Activated CD4-positive, alpha-beta memory T cell treated with anti-CD3 and anti-CD28 coated beads, Interleukin-2, amount 10 ng/mL, durations not matched to agents 7 days and 5 days (primary cell): ENCODE results near the gene CNTN4. TPM values are rescaled to one million over a fixed set of nuclear protein-coding genes. Genes with fewer than 3 reads are reported as not detected.

Source experiments
- CTCF ChIA-PET: fragments of 350-600 bp; sonication (Branson Sonifier 250); formaldehyde crosslinking; loops from one replicate; lab custom pipeline; 2021; ENCODE audit warnings: antibody characterized with exemption, inconsistent platforms; lab: Charles Lee
- POLR2A ChIA-PET: fragments of 350-600 bp; sonication (Branson Sonifier 250); formaldehyde crosslinking; loops from one replicate; lab custom pipeline; 2021; ENCODE audit warnings: antibody characterized with exemption; lab: Charles Lee
- DNase-seq: peaks from one replicate; pipeline ENCODE4 v3.0.0-alpha.2; 2020
- H3K27ac Mint-ChIP-seq: one replicate; pipeline ENCODE4 v1.8.0; 2021; ENCODE audit warnings: mild to moderate bottlenecking, mixed read lengths
- H3K27me3 Mint-ChIP-seq: one replicate; pipeline ENCODE4 v1.8.0; 2021; ENCODE audit warnings: mixed read lengths
- H3K36me3 Mint-ChIP-seq: one replicate; pipeline ENCODE4 v1.8.0; 2021; ENCODE audit warnings: low read depth, mixed read lengths
- H3K4me1 Mint-ChIP-seq: one replicate; pipeline ENCODE4 v1.8.0; 2021; ENCODE audit warnings: mixed read lengths
- H3K4me3 Mint-ChIP-seq: one replicate; pipeline ENCODE4 v1.8.0; 2021; ENCODE audit warnings: mild to moderate bottlenecking, mixed read lengths
- H3K9me3 Mint-ChIP-seq: one replicate; pipeline ENCODE4 v1.8.0; 2021; ENCODE audit warnings: mixed read lengths
- total RNA-seq, 2 experiments: library from RNA; stranded (reverse); gene quantifications; one replicate each; pipeline ENCODE4 v1.2.3, GENCODE V29; 2021

CNTN4 gene
- total RNA-seq, 2 experiments from 2014 or later: not detected

- no peaks in the 10 kb centered on the region for H3K36me3 Mint-ChIP-seq
- no peaks in the 10 kb centered on the region for H3K27me3 Mint-ChIP-seq
- no peak overlapping the region for H3K27ac Mint-ChIP-seq
- H3K9me3 Mint-ChIP-seq: no peaks in the 10 kb centered on the region
- DNase-seq: no peak
- ChIA-PET CTCF (no interaction called here), POLR2A (no interaction called here)
- H3K4me1 Mint-ChIP-seq: no peaks in the 10 kb centered on the region
- no peak overlapping the region for H3K4me3 Mint-ChIP-seq
Measured at GRCh38 chr3:2850701-2851100, 752.0 kb downstream of the CNTN4 start.

- peaks cover 2% of the 10 kb centered on the region for H3K4me1 Mint-ChIP-seq
- no peak overlapping the region for H3K27ac Mint-ChIP-seq
- ChIA-PET POLR2A (no interaction called here), CTCF (no interaction called here)
- H3K36me3 Mint-ChIP-seq: no peaks in the 10 kb centered on the region
- H3K27me3 Mint-ChIP-seq: no peaks in the 10 kb centered on the region
- DNase-seq: no peak
- H3K4me3 Mint-ChIP-seq: no peak overlapping the region
- H3K9me3 Mint-ChIP-seq: no peaks in the 10 kb centered on the region
Measured at GRCh38 chr3:2851361-2851760, 752.7 kb downstream of the CNTN4 start.

- no peak overlapping the region for H3K4me3 Mint-ChIP-seq
- ChIA-PET CTCF (no interaction called here), POLR2A (no interaction called here)
- H3K9me3 Mint-ChIP-seq: no peaks in the 10 kb centered on the region
- peaks cover 2% of the 10 kb centered on the region for H3K4me1 Mint-ChIP-seq
- no peak for DNase-seq
- H3K27ac Mint-ChIP-seq: no peak overlapping the region
- H3K27me3 Mint-ChIP-seq: no peaks in the 10 kb centered on the region
- H3K36me3 Mint-ChIP-seq: no peaks in the 10 kb centered on the region
Measured at GRCh38 chr3:2851835-2852234, 753.2 kb downstream of the CNTN4 start.

- Mint-ChIP-seq H3K4me3 (no peak overlapping the region), H3K27me3 (no peaks in the 10 kb centered on the region), H3K36me3 (no peaks in the 10 kb centered on the region), H3K4me1 (peaks cover 2% of the 10 kb centered on the region), H3K9me3 (no peaks in the 10 kb centered on the region), H3K27ac (no peak overlapping the region)
- ChIA-PET CTCF (no interaction called here), POLR2A (no interaction called here)
- DNase-seq: no peak
Measured at GRCh38 chr3:2853651-2854050, 755.0 kb downstream of the CNTN4 start.

- ChIA-PET CTCF (no interaction called here), POLR2A (interaction anchor here (0.7 kb wide), 1 partner anchor 199 kb away, joined by 3 read pairs; no protein-coding TSS in a partner anchor)
- H3K27me3 Mint-ChIP-seq: no peaks in the 10 kb centered on the region
- no peaks in the 10 kb centered on the region for H3K9me3 Mint-ChIP-seq
- H3K4me1 Mint-ChIP-seq: peaks cover 2% of the 10 kb centered on the region
- DNase-seq: no peak
- no peak overlapping the region for H3K4me3 Mint-ChIP-seq
- no peaks in the 10 kb centered on the region for H3K36me3 Mint-ChIP-seq
- no peak overlapping the region for H3K27ac Mint-ChIP-seq
Measured at GRCh38 chr3:2856138-2857133, 757.8 kb downstream of the CNTN4 start.

GRCh38 chr3:2860626-2861025 is 762.0 kb downstream of the CNTN4 start:
- H3K4me3 Mint-ChIP-seq: no peak overlapping the region
- DNase-seq: no peak
- peaks cover 2% of the 10 kb centered on the region for H3K4me1 Mint-ChIP-seq
- peaks cover 1% of the 10 kb centered on the region for H3K27me3 Mint-ChIP-seq
- no peaks in the 10 kb centered on the region for H3K9me3 Mint-ChIP-seq
- no peak overlapping the region for H3K27ac Mint-ChIP-seq
- no peaks in the 10 kb centered on the region for H3K36me3 Mint-ChIP-seq
- CTCF ChIA-PET: no interaction called here
- POLR2A ChIA-PET: no interaction called here

- DNase-seq: no peak
- no peak overlapping the region for H3K27ac Mint-ChIP-seq
- H3K27me3 Mint-ChIP-seq: peaks cover 1% of the 10 kb centered on the region
- no peaks in the 10 kb centered on the region for H3K9me3 Mint-ChIP-seq
- POLR2A ChIA-PET: no interaction called here
- peaks cover under 1% of the 10 kb centered on the region for H3K4me1 Mint-ChIP-seq
- H3K36me3 Mint-ChIP-seq: no peaks in the 10 kb centered on the region
- no peak overlapping the region for H3K4me3 Mint-ChIP-seq
- CTCF ChIA-PET: no interaction called here
Measured at GRCh38 chr3:2861120-2861519, 762.5 kb downstream of the CNTN4 start.

- no peak overlapping the region for H3K27ac Mint-ChIP-seq
- POLR2A ChIA-PET: no interaction called here
- no peak for DNase-seq
- peaks cover 1% of the 10 kb centered on the region for H3K27me3 Mint-ChIP-seq
- no peak overlapping the region for H3K4me3 Mint-ChIP-seq
- H3K9me3 Mint-ChIP-seq: no peaks in the 10 kb centered on the region
- H3K4me1 Mint-ChIP-seq: no peaks in the 10 kb centered on the region
- H3K36me3 Mint-ChIP-seq: no peaks in the 10 kb centered on the region
- CTCF ChIA-PET: no interaction called here
Measured at GRCh38 chr3:2861920-2862319, 763.3 kb downstream of the CNTN4 start.

- Mint-ChIP-seq H3K4me1 (no peaks in the 10 kb centered on the region), H3K27me3 (peaks cover 1% of the 10 kb centered on the region), H3K4me3 (no peak overlapping the region), H3K36me3 (no peaks in the 10 kb centered on the region), H3K9me3 (no peaks in the 10 kb centered on the region), H3K27ac (no peak overlapping the region)
- no peak for DNase-seq
- ChIA-PET POLR2A (no interaction called here), CTCF (no interaction called here)
Measured at GRCh38 chr3:2862366-2862765, 763.7 kb downstream of the CNTN4 start.

GRCh38 chr3:2863127-2863526 is 764.5 kb downstream of the CNTN4 start:
- ChIA-PET POLR2A (no interaction called here), CTCF (no interaction called here)
- no peak for DNase-seq
- Mint-ChIP-seq H3K27ac (no peak overlapping the region), H3K4me3 (no peak overlapping the region), H3K4me1 (no peaks in the 10 kb centered on the region), H3K27me3 (peaks cover 1% of the 10 kb centered on the region), H3K36me3 (no peaks in the 10 kb centered on the region), H3K9me3 (no peaks in the 10 kb centered on the region)

GRCh38 chr3:2869905-2870304 is 771.2 kb downstream of the CNTN4 start:
- no peak for DNase-seq
- Mint-ChIP-seq H3K27me3 (peaks cover 2% of the 10 kb centered on the region), H3K9me3 (no peaks in the 10 kb centered on the region), H3K4me3 (no peak overlapping the region), H3K27ac (no peak overlapping the region), H3K4me1 (no peaks in the 10 kb centered on the region), H3K36me3 (no peaks in the 10 kb centered on the region)
- POLR2A ChIA-PET: no interaction called here
- CTCF ChIA-PET: no interaction called here

GRCh38 chr3:2870724-2871333 is 772.2 kb downstream of the CNTN4 start:
- no peak overlapping the region for H3K27ac Mint-ChIP-seq
- no peaks in the 10 kb centered on the region for H3K9me3 Mint-ChIP-seq
- peaks cover 2% of the 10 kb centered on the region for H3K27me3 Mint-ChIP-seq
- no peaks in the 10 kb centered on the region for H3K36me3 Mint-ChIP-seq
- DNase-seq: no peak
- no peak overlapping the region for H3K4me3 Mint-ChIP-seq
- ChIA-PET CTCF (no interaction called here), POLR2A (no interaction called here)
- no peaks in the 10 kb centered on the region for H3K4me1 Mint-ChIP-seq

GRCh38 chr3:2872884-2873283 is 774.2 kb downstream of the CNTN4 start:
- ChIA-PET CTCF (no interaction called here), POLR2A (no interaction called here)
- no peak for DNase-seq
- Mint-ChIP-seq H3K9me3 (no peaks in the 10 kb centered on the region), H3K27ac (no peak overlapping the region), H3K4me1 (no peaks in the 10 kb centered on the region), H3K27me3 (peaks cover 2% of the 10 kb centered on the region), H3K36me3 (no peaks in the 10 kb centered on the region), H3K4me3 (no peak overlapping the region)
